ENCODE results near the gene ZNF846. TPM values are rescaled to one million over a fixed set of nuclear protein-coding genes. Genes with fewer than 3 reads are reported as not detected.
"Not testable (repeated sequence)": the region's sequence is repeated elsewhere in the genome, so short reads cannot be mapped to it uniquely, and the experiment has no call there.

ZNF846 gene
- total and polyA plus RNA-seq, 3 donors from 2014 or later: 48.1 to 63.3 (median 50.5) TPM

GRCh38 chr19:9793071-9793591 lies 24.6 kb upstream of the ZNF846 start:
- peaks cover 23% of the 10 kb centered on the region for H3K4me1 ChIP-seq
- intact Hi-C loops (cut with DNase I; ENCODE audit: low total_unique reads): no loop called here

DNA sequence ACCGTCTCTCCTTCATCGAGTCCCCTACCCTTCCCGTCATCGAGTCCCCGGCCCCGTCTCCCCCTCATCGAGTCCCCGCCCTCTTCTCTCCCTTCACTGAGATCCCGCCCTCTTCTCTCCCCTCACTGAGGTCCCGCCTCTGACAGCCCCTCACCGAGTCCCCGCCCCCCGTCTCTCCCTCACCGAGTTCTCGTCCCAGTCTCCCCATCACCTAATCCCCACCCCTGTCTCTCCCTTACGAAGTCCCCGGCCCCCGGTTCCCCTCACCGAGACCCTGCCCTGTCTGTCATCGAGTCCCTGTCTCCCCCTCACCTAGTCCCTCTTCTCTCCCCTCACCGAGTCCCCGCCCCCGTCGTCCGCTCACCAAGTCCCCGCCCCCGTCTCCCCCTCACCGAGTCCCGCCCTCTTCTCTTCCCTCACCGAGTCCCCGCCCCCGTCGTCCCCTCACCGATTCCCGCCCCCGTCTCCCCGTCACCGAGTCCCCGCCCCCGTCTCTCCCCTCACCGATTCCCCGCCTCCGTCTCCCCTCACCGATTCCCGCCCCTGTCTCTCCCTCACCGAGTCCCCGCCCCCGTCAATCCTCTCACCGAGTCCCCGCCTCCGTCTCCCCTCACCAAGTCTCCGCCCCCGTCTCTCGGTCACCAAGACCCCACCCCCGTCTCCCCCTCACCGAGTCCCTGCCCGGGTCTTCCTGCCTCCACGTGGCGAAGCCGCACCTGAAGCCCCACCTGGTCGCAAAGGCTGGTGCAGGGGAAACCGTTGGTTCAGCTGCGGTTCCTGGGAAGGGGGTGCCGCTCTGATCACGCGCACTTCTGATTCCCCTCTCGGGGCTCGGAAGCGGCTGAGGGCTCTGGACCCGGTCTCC lies 23.9 kb upstream of the ZNF846 start:
- 2 to 3% methylated on average over 26 to 54 of the region's 70 CpGs for WGBS, 2 donors
- TF ChIP-seq CTCF (IDR thresholded peaks at IDR 0.05) (no peak), POLR2A (IDR thresholded peaks at IDR 0.05) (no peak)
- H3K4me1 ChIP-seq: peaks cover 23% of the 10 kb centered on the region
- peak; percentile 97 for DNase-seq
- H3K36me3 ChIP-seq (ENCODE audit: low read depth, missing control alignments): no peaks in the 10 kb centered on the region
- peak overlapping the region; percentile 88 to 95 for H3K27ac ChIP-seq
- H3K4me3 ChIP-seq: peak overlapping the region; percentile 65 to 72
- intact Hi-C loops (cut with DNase I; ENCODE audit: low total_unique reads): no loop called here
- H3K9me3 ChIP-seq: no peaks in the 10 kb centered on the region
- H3K27me3 ChIP-seq: no peaks in the 10 kb centered on the region

More at GRCh38 chr19:9793071-9793591, 24.6 kb upstream of the ZNF846 start:
- Histone ChIP-seq H3K9me3 (no peaks in the 10 kb centered on the region), H3K36me3 (ENCODE audit: low read depth, missing control alignments) (no peaks in the 10 kb centered on the region), H3K4me3 (peak overlapping the region; percentile 65 to 72), H3K27ac (peak overlapping the region; percentile 88 to 95), H3K27me3 (no peaks in the 10 kb centered on the region)
- TF ChIP-seq POLR2A (IDR thresholded peaks at IDR 0.05): no peak
- no peak for TF ChIP-seq CTCF (IDR thresholded peaks at IDR 0.05)
- DNase-seq: peak; percentile 65
- WGBS, 2 donors: 18 to 31% methylated on average over 12 to 30 of the region's 36 CpGs

- Histone ChIP-seq H3K9me3 (no peaks in the 10 kb centered on the region), H3K36me3 (ENCODE audit: low read depth, missing control alignments) (no peaks in the 10 kb centered on the region), H3K27ac (peak overlapping the region; percentile 88 to 95), H3K27me3 (no peaks in the 10 kb centered on the region), H3K4me3 (peak overlapping the region; percentile 65 to 72), H3K4me1 (peaks cover 23% of the 10 kb centered on the region)
- intact Hi-C loops (cut with DNase I; ENCODE audit: low total_unique reads): no loop called here
- 3 to 6% methylated on average over 40 to 45 of the region's 50 CpGs for WGBS, 2 donors
- DNase-seq: peak; percentile 98
- no peak for TF ChIP-seq POLR2A (IDR thresholded peaks at IDR 0.05)
- no peak for TF ChIP-seq CTCF (IDR thresholded peaks at IDR 0.05)
These were observed 23.1 kb upstream of the ZNF846 start for GRCh38 chr19:9791552-9792205.

DNA sequence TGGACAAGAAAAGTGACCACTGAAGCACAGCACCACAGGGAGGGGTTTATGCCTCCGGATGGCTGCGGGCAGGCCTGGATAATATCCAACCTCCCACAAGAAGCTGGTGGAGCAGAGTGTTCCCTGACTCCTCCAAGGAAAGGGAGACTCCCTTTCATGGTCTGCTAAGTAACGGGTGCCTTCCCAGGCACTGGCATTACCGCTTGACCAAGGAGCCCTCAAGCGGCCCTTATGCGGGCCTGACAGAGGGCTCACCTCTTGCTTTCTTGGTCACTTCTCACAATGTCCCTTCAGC lies 22.5 kb upstream of the ZNF846 start:
- WGBS, 2 donors: 19 to 45% methylated on average over 6 of the region's 6 CpGs
- H3K27ac ChIP-seq: peak overlapping the region; percentile 88 to 95
- H3K4me3 ChIP-seq: peak overlapping the region in 1 of 2 donors; percentile 72
- DNase-seq: peak; percentile 69
- intact Hi-C loops (cut with DNase I; ENCODE audit: low total_unique reads); H3K27me3 ChIP-seq; H3K36me3 ChIP-seq (ENCODE audit: low read depth, missing control alignments); H3K9me3 ChIP-seq: not testable (repeated sequence)
- peaks cover 26% of the 10 kb centered on the region for H3K4me1 ChIP-seq

DNA sequence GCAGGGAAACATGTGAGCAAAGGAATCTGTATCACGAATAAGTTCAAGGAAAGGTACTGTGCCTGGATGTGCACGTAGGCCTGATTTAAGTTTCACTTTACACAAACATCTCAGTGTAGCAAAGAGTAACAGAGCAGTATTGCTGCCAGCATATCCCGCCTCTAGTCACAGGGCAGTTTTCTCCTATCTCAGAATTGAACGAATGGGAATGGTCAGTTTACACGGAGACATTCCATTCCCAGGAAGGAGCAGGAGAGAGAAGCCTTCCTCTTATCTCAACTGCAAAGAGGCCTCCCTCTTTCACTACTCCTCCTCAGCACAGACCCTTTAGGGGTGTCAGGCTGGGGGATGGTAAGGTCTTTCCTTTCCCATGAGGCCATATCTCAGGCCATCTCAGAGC lies 21.0 kb upstream of the ZNF846 start:
- peak; percentile 3 for TF ChIP-seq POLR2A (IDR thresholded peaks at IDR 0.05)
- peaks cover 31% of the 10 kb centered on the region for H3K4me1 ChIP-seq
- H3K9me3 ChIP-seq; H3K36me3 ChIP-seq (ENCODE audit: low read depth, missing control alignments); intact Hi-C loops (cut with DNase I; ENCODE audit: low total_unique reads); H3K4me3 ChIP-seq; H3K27me3 ChIP-seq: not testable (repeated sequence)
- WGBS, 2 donors: 27 to 44% methylated on average over 5 of the region's 5 CpGs
- H3K27ac ChIP-seq: peak overlapping the region; percentile 88 to 95
- DNase-seq: peak; percentile 73

All from testis (tissue), 3 donors.